ENCODE data around the gene UBE2G1.

DNA sequence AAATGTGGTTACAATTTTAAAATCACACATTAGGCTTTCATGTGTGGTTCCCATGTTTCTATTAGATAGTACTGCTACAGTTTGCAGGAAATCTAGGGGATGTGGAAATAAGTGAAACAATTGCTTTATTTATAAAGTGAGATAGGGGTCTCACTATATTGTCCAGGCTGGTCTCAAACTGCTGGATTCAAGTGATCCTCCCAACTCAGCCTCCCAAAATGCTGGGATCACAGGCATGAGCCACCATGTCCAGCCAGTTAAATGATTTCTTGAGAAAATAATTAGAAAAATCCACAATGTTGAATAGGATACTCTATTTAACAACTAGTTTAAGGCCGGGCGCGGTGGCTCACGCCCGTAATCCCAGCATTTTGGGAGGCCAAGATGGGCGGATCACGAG, 42.0 kb downstream of the UBE2G1 start:
- TF ChIP-seq, protein P1, sequence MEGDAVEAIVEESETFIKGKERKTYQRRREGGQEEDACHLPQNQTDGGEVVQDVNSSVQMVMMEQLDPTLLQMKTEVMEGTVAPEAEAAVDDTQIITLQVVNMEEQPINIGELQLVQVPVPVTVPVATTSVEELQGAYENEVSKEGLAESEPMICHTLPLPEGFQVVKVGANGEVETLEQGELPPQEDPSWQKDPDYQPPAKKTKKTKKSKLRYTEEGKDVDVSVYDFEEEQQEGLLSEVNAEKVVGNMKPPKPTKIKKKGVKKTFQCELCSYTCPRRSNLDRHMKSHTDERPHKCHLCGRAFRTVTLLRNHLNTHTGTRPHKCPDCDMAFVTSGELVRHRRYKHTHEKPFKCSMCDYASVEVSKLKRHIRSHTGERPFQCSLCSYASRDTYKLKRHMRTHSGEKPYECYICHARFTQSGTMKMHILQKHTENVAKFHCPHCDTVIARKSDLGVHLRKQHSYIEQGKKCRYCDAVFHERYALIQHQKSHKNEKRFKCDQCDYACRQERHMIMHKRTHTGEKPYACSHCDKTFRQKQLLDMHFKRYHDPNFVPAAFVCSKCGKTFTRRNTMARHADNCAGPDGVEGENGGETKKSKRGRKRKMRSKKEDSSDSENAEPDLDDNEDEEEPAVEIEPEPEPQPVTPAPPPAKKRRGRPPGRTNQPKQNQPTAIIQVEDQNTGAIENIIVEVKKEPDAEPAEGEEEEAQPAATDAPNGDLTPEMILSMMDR (optimal IDR thresholded peaks at IDR 0.05 in 1 of 3, IDR thresholded peaks at IDR 0.05 in 1 of 3, conservative IDR thresholded peaks at IDR 0.05 in 1 of 3; ENCODE audit: extremely low read depth in 1 of 3, insufficient read depth in 2 of 3, low read length in 3 of 3): no peak
- no peak for TF ChIP-seq EZH2 (IDR thresholded peaks at IDR 0.05; ENCODE audit: low read length)
